ENCODE data around the gene ATP6V1F.

Gene ATP6V1F

GRCh38 chr7:128841921-128842673 is 20.6 kb upstream of the ATP6V1F start:
- H3K36me3 ChIP-seq = no peaks in the 10 kb centered on the region
- no peak overlapping the region; the same call in 1 of the 2 replicates for H3K27ac ChIP-seq
- DNase-seq = peak; percentile 70
- H3K9me3 ChIP-seq (ENCODE audit: severe bottlenecking) = no peaks in the 10 kb centered on the region
- peak; percentile 92 for TF ChIP-seq CTCF (IDR thresholded peaks at IDR 0.05; ENCODE audit: low read depth, low read length)
- no peak overlapping the region for H3K4me3 ChIP-seq (ENCODE audit: low read depth, low read length)
- H3K27me3 ChIP-seq (ENCODE audit: insufficient read depth, low read depth, severe bottlenecking) = no peaks in the 10 kb centered on the region

- no peaks in the 10 kb centered on the region for H3K36me3 ChIP-seq
- DNase-seq = no peak
- TF ChIP-seq CTCF (IDR thresholded peaks at IDR 0.05; ENCODE audit: low read depth, low read length) = no peak
- no peaks in the 10 kb centered on the region for H3K27me3 ChIP-seq (ENCODE audit: insufficient read depth, low read depth, severe bottlenecking)
- H3K9me3 ChIP-seq (ENCODE audit: severe bottlenecking) = no peaks in the 10 kb centered on the region
- no peak overlapping the region for H3K4me3 ChIP-seq (ENCODE audit: low read depth, low read length)
- no peak overlapping the region for H3K27ac ChIP-seq
These were observed 19.7 kb upstream of the ATP6V1F start for GRCh38 chr7:128842674-128843641.

GRCh38 chr7:128843938-128844621 is 18.6 kb upstream of the ATP6V1F start:
- Histone ChIP-seq H3K9me3 (ENCODE audit: severe bottlenecking) (no peaks in the 10 kb centered on the region), H3K27ac (no peak overlapping the region), H3K36me3 (no peaks in the 10 kb centered on the region), H3K4me3 (ENCODE audit: low read depth, low read length) (no peak overlapping the region), H3K27me3 (ENCODE audit: insufficient read depth, low read depth, severe bottlenecking) (no peaks in the 10 kb centered on the region)
- DNase-seq = no peak
- TF ChIP-seq CTCF (IDR thresholded peaks at IDR 0.05; ENCODE audit: low read depth, low read length) = no peak

GRCh38 chr7:128844777-128845311 is 17.8 kb upstream of the ATP6V1F start:
- Histone ChIP-seq H3K27me3 (ENCODE audit: insufficient read depth, low read depth, severe bottlenecking) (no peaks in the 10 kb centered on the region), H3K27ac (no peak overlapping the region), H3K4me3 (ENCODE audit: low read depth, low read length) (no peak overlapping the region), H3K9me3 (ENCODE audit: severe bottlenecking) (no peaks in the 10 kb centered on the region), H3K36me3 (no peaks in the 10 kb centered on the region)
- no peak for DNase-seq
- TF ChIP-seq CTCF (IDR thresholded peaks at IDR 0.05; ENCODE audit: low read depth, low read length) = no peak

- DNase-seq = no peak
- Histone ChIP-seq H3K36me3 (no peaks in the 10 kb centered on the region), H3K27ac (no peak overlapping the region)
These were observed 17.2 kb upstream of the ATP6V1F start for GRCh38 chr7:128845475-128845874.

More at GRCh38 chr7:128845475-128845874, 17.2 kb upstream of the ATP6V1F start:
- no peak for TF ChIP-seq CTCF (IDR thresholded peaks at IDR 0.05; ENCODE audit: low read depth, low read length)
- no peak overlapping the region for H3K4me3 ChIP-seq (ENCODE audit: low read depth, low read length)
- H3K9me3 ChIP-seq (ENCODE audit: severe bottlenecking) = no peaks in the 10 kb centered on the region
- H3K27me3 ChIP-seq (ENCODE audit: insufficient read depth, low read depth, severe bottlenecking) = no peaks in the 10 kb centered on the region

All from WERI-Rb-1 (cell line).